Caco-2 (cell line): ENCODE results near the gene CRIP1. TPM values are rescaled to one million over a fixed set of nuclear protein-coding genes. Genes with fewer than 3 reads are reported as not detected.

ENCODE experiments used
- BruUV-seq: library from RNA; stranded (reverse); fragments of 400-500 nt; replicated peaks from 2 replicates; lab custom pipeline; 2021; lab: Mats Ljungman, UMichigan
- CTCF ChIA-PET: fragments of 300-600 bp; sonication (Branson Sonifier 250); formaldehyde crosslinking; loops from one replicate; lab custom pipeline; 2022; ENCODE audit warnings: antibody characterized with exemption; lab: Charles Lee
- POLR2A ChIA-PET: fragments of 300-600 bp; sonication (Branson Sonifier 250); formaldehyde crosslinking; loops from one replicate; lab custom pipeline; 2022; ENCODE audit warnings: antibody characterized with exemption; lab: Charles Lee
- DNase-seq, 2 experiments: peaks; one replicate each; pipeline versions ENCODE4 v3.0.0 to v3.0.0-alpha.2; 2020 to 2022
- H3K27me3 ChIP-seq: replicated peaks from 2 replicates; pipeline ENCODE4 v1.6.0; 2011; ENCODE audit warnings: low read length; ENCODE audit not compliant: control insufficient read depth, insufficient read depth
- H3K36me3 ChIP-seq: 2 replicates; pipeline ENCODE4 v1.5.1; 2011; ENCODE audit warnings: low read length; ENCODE audit not compliant: control insufficient read depth, insufficient read depth
- H3K4me1 ChIP-seq: fragments of 250-450 bp; sonication (Bioruptor Pico); 2 replicates; pipeline ENCODE4 v1.5.1; 2020; ENCODE audit warnings: mild to moderate bottlenecking
- H3K4me3 ChIP-seq: 2 replicates; pipeline ENCODE4 v1.5.1; 2011; ENCODE audit warnings: low read depth, mild to moderate bottlenecking, control low read depth, low read length
- H3K9me3 ChIP-seq: fragments of 250-450 bp; sonication (Bioruptor Pico); 2 replicates; pipeline ENCODE4 v1.5.1; 2020; ENCODE audit warnings: mild to moderate bottlenecking, moderate library complexity
- H3K27ac Mint-ChIP-seq: one replicate; pipeline ENCODE4 v1.8.0; 2022; ENCODE audit warnings: mixed read lengths; ENCODE audit not compliant: unreplicated experiment
- H3K27me3 Mint-ChIP-seq: one replicate; pipeline ENCODE4 v1.8.0; 2022; ENCODE audit warnings: mixed read lengths; ENCODE audit not compliant: insufficient read depth, unreplicated experiment
- H3K36me3 Mint-ChIP-seq: one replicate; pipeline ENCODE4 v1.8.0; 2022; ENCODE audit warnings: mild to moderate bottlenecking, mixed read lengths; ENCODE audit not compliant: insufficient read depth, unreplicated experiment
- H3K4me1 Mint-ChIP-seq: one replicate; pipeline ENCODE4 v1.8.0; 2022; ENCODE audit warnings: low read depth, mixed read lengths; ENCODE audit not compliant: unreplicated experiment
- H3K4me3 Mint-ChIP-seq: one replicate; pipeline ENCODE4 v1.8.0; 2022; ENCODE audit warnings: mild to moderate bottlenecking, moderate library complexity, mixed read lengths; ENCODE audit not compliant: unreplicated experiment
- H3K9me3 Mint-ChIP-seq: one replicate; pipeline ENCODE4 v1.8.0; 2022; ENCODE audit warnings: mixed read lengths; ENCODE audit not compliant: unreplicated experiment
- intact Hi-C: fragments of 100-400 bp; cut with micrococcal nuclease; formaldehyde crosslinking; loops from one replicate; pipeline ENCODE4 v1.10.0; 2022; ENCODE audit not compliant: unreplicated experiment
- total RNA-seq: library from RNA; stranded (reverse); gene quantifications from 2 replicates; pipeline ENCODE4 v1.2.3, GENCODE V29; 2022
- TF ChIP-seq, protein P1 (sequence below), 2 experiments: fragments of 200-600 bp in 1 of 2; IDR thresholded peaks; 1 replicate in 1 of 2; 2 replicates in 1 of 2; pipeline versions ENCODE4 v1.5.1 to v1.8.0; 2011 to 2022; ENCODE audit warnings: antibody characterized with exemption in 1 of 2, control low read depth in 1 of 2, inconsistent platforms in 1 of 2, low read depth in 1 of 2, low read length in 1 of 2, mild to moderate bottlenecking in 1 of 2, moderate library complexity in 1 of 2; ENCODE audit not compliant: insufficient read depth in 1 of 2, severe bottlenecking in 1 of 2, unreplicated experiment in 1 of 2

The CRIP1 gene
- total RNA-seq, 1 experiment from 2014 or later = 75.1 TPM

DNA sequence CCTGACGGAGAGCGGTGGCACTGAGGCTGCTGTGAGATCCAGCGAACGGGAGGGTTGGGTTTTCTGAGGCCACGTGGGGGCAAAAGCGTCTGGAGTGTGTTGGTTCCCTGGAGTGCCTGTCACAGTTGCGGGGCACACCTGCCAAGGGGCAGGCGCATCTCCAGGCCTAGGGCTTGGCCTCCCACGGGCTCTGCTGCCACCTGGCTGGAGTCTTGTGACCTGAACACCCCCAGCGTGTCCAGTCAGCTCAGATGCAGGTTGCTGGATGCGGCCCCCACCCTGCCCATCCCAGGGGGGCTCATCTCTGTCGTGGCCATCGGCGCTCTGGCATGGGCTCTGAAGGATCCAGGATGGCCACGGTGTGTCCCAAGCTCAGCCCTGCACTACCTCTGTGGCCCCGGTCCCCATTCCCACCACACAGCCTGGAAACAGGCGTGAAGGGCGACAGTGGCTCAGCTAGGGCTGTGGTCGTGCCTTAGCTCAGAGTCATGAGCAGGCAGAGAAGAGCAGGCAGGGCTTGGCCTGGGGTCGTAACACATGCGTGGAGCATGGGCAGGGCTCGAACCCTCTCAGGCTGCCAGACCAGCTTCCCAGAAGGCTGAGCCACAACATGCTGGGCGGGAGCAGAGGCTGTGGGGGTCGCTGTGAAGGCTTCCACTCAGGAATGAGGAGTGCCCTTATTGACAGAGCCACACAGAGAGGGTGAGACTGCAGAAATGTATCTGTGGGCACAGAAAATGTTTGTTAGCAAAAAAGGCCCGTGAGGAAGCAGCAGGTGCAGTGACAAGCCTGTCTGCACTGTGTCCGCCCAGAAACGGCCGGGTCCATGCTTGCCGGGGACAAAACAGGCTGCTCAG lies 35.6 kb upstream of the CRIP1 start:
- no peaks in the 10 kb centered on the region for H3K4me1 ChIP-seq
- peaks cover 54% of the 10 kb centered on the region for H3K36me3 Mint-ChIP-seq
- no peaks in the 10 kb centered on the region for H3K27me3 ChIP-seq
- TF ChIP-seq, protein P1, sequence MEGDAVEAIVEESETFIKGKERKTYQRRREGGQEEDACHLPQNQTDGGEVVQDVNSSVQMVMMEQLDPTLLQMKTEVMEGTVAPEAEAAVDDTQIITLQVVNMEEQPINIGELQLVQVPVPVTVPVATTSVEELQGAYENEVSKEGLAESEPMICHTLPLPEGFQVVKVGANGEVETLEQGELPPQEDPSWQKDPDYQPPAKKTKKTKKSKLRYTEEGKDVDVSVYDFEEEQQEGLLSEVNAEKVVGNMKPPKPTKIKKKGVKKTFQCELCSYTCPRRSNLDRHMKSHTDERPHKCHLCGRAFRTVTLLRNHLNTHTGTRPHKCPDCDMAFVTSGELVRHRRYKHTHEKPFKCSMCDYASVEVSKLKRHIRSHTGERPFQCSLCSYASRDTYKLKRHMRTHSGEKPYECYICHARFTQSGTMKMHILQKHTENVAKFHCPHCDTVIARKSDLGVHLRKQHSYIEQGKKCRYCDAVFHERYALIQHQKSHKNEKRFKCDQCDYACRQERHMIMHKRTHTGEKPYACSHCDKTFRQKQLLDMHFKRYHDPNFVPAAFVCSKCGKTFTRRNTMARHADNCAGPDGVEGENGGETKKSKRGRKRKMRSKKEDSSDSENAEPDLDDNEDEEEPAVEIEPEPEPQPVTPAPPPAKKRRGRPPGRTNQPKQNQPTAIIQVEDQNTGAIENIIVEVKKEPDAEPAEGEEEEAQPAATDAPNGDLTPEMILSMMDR (IDR thresholded peaks at IDR 0.05; ENCODE audit: insufficient read depth in 1 of 2, low read depth in 1 of 2, low read length in 1 of 2, severe bottlenecking in 1 of 2, unreplicated experiment in 1 of 2) = no peak
- H3K27ac Mint-ChIP-seq = no peak overlapping the region
- POLR2A ChIA-PET = interaction anchor here (0.6 kb wide), 1 partner anchor 60 kb away, joined by 6 read pairs; no protein-coding TSS in a partner anchor
- no peaks in the 10 kb centered on the region for H3K4me1 Mint-ChIP-seq
- H3K9me3 ChIP-seq = no peaks in the 10 kb centered on the region
- BruUV-seq = no TSS peak
- no peaks in the 10 kb centered on the region for H3K9me3 Mint-ChIP-seq
- H3K36me3 ChIP-seq = peaks cover 3% of the 10 kb centered on the region
- peak in 1 of 2 experiments; percentile 20 for DNase-seq
- intact Hi-C loops = no loop called here
- no peaks in the 10 kb centered on the region for H3K27me3 Mint-ChIP-seq
- H3K4me3 ChIP-seq = no peak overlapping the region
- CTCF ChIA-PET = interaction anchor here (0.6 to 1.0 kb wide), 2 partner anchors 80 to 275 kb away, joined by 4 to 13 read pairs; no protein-coding TSS in a partner anchor
- H3K4me3 Mint-ChIP-seq = no peak overlapping the region

DNA sequence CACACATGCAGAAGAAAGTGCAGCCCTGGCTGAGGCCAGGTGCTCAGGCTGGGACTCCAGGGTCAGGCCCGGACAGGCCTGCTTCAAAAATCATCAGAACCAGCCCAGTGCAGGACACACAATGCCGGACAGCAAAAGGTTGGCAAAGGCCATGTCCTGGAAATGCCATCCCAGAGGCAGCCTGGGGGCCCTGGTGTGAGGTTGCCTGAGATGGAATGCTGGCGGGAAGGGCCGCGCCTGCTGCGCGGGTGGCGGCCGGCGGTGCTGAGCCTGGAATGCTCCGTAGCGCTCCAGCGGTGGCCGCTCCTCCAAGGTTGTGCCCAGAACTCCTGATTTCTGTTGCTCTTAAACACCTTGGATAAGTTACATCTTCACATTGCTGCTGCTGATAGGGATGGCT lies 33.7 kb upstream of the CRIP1 start:
- Mint-ChIP-seq H3K9me3 (no peaks in the 10 kb centered on the region), H3K4me1 (no peaks in the 10 kb centered on the region), H3K27ac (no peak overlapping the region), H3K27me3 (no peaks in the 10 kb centered on the region), H3K36me3 (peaks cover 53% of the 10 kb centered on the region), H3K4me3 (no peak overlapping the region)
- H3K27me3 ChIP-seq = no peaks in the 10 kb centered on the region
- H3K4me3 ChIP-seq = no peak overlapping the region
- ChIA-PET CTCF (interaction anchor here (1.3 kb wide), 1 partner anchor 28 kb away, joined by 3 read pairs; no protein-coding TSS in a partner anchor), POLR2A (no interaction called here)
- no peaks in the 10 kb centered on the region for H3K4me1 ChIP-seq
- BruUV-seq = no TSS peak
- TF ChIP-seq, protein P1 (IDR thresholded peaks at IDR 0.05; ENCODE audit: insufficient read depth in 1 of 2, low read depth in 1 of 2, low read length in 1 of 2, severe bottlenecking in 1 of 2, unreplicated experiment in 1 of 2) = no peak
- no peak for DNase-seq
- peaks cover 3% of the 10 kb centered on the region for H3K36me3 ChIP-seq
- intact Hi-C loops = no loop called here
- no peaks in the 10 kb centered on the region for H3K9me3 ChIP-seq

DNA sequence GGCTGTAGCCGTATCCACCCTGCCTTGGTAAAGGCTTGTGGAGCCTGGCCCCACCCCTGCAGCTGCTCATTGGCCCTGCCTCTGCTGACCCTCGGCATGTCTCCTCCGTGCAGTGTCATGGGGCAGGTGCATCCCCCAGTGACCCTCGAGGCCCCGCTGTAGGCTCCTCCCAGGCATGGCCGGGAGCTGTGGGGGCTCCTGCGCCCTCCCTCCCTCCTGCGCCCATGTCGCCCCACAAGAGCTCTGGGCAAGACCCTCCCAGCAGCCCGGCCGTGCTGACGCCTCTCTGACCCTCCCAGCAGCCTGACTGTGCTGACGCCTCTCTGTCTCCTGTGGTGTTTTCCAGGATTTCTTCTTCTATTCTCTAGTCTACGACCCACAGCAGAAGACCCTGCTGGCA lies 32.8 kb upstream of the CRIP1 start:
- intact Hi-C loops = no loop called here
- TF ChIP-seq, protein P1 (IDR thresholded peaks at IDR 0.05; ENCODE audit: insufficient read depth in 1 of 2, low read depth in 1 of 2, low read length in 1 of 2, severe bottlenecking in 1 of 2, unreplicated experiment in 1 of 2) = no peak
- H3K4me1 ChIP-seq = no peaks in the 10 kb centered on the region
- DNase-seq = no peak
- H3K27me3 ChIP-seq = no peaks in the 10 kb centered on the region
- CTCF ChIA-PET = no interaction called here
- H3K4me3 ChIP-seq = no peak overlapping the region
- POLR2A ChIA-PET = no interaction called here
- H3K9me3 ChIP-seq = no peaks in the 10 kb centered on the region
- H3K36me3 Mint-ChIP-seq = peaks cover 51% of the 10 kb centered on the region
- peaks cover 3% of the 10 kb centered on the region for H3K36me3 ChIP-seq
- H3K4me1 Mint-ChIP-seq = no peaks in the 10 kb centered on the region
- no peak overlapping the region for H3K4me3 Mint-ChIP-seq
- H3K9me3 Mint-ChIP-seq = no peaks in the 10 kb centered on the region
- H3K27me3 Mint-ChIP-seq = no peaks in the 10 kb centered on the region
- no peak overlapping the region for H3K27ac Mint-ChIP-seq
- no TSS peak for BruUV-seq
